Subcutaneous adipose tissue (tissue), 4 donors: Measurements from ENCODE around the gene AGTRAP. TPM values are rescaled to one million over a fixed set of nuclear protein-coding genes. Genes with fewer than 3 reads are reported as not detected.

ENCODE experiments used
- CTCF ChIP-seq: fragments of 450-650 bp; IDR thresholded peaks from one replicate; pipeline ENCODE4 v1.5.1; 2016; ENCODE audit warnings: low read depth, mild to moderate bottlenecking, control low read depth, antibody characterized with exemption, moderate library complexity
- total RNA-seq, 4 donors: library from RNA; depleted of rRNA; stranded (reverse); fragments of >200 nt; gene quantifications; one replicate each; pipeline ENCODE4 v1.1.0, GENCODE V29; 2016

AGTRAP gene
- total RNA-seq, 4 donors from 2014 or later, result 22.0 to 82.3 (median 58.3) TPM

- TF ChIP-seq CTCF, result no peak
These were observed 45.4 kb downstream of the AGTRAP start for GRCh38 chr1:11781297-11781696.

DNA sequence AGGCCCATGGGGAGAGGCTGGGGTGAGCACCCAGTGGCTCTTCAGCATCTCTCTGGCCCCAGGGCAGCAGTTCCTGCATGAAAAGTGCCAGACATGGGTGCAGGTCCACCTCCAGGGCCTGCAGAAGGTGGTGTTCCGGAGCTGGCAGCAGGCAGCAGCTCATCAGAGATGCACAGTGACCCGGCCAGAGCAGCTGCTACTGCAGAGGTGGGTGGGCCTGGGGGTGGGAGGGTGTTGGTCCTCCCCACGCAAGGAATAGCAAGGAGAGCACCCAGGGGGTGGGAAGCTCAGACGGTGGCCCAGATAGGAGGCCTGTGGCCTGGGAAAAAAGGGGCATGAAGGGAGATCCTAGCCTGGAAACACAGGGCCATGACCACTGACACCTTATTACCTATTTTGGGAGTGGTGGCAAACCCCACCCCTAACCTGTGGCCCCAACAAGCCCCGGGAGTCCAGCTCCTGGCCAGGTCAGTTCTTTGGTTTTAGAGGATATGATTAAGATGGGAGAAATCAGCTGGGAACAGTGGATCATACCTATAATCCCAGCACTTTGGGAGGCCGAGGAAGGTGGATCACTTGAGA lies 46.3 kb downstream of the AGTRAP start:
- no peak for TF ChIP-seq CTCF

DNA sequence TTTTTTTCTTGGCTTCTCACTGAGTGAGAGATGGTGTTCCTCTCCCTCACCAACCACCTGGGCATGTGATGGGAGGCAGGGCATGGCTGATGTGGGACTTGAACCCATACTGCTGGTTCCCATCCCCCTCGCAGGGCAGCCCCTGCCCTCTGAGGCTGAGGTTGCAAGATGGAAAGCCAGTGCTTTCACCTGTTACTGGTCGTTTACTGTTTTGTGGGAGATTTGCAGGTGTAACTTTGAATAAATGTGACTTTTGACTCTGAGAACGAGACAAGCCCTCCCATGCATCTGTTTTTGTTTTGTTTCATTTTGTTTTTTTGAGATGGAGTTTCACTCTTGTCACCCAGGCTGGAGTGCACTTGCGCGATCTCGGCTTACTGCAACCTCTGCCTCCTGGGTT lies 47.6 kb downstream of the AGTRAP start:
- no peak for TF ChIP-seq CTCF

DNA sequence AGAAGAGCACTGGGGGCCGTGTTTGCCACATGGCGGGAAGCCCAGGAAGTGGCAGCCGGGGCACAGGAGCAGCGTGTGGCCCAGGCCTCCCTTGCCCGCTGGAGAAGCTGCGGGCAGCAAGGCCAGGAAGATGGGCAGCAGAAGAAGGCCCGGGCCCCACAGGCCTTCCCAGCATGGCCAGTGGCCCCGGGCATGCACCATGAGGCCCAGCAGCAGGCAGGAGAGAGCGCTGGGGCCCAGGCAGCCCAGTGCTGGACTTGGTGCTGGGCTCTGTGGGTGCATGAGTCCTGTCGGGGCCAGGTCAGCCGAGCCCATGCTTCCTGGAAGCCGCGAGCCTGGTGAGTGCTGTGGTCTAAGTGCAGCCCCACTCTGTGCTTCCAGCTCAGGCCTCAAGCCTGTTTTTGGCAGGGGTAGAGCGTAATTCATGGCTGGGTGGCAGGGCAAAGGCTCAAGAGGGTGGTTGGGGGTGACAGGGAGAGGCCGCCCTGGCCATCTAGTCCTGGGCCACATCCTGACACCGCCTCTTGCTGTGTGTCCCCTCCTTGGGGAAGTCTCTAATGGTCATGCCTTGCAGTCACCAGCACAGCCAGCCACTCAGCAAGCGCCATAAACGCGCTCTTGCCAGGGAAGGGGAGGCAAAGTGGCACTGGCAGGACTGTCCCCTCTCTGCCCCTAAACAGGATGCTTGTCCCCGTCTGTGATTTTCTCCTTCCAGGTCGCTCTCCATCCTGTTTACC lies 48.5 kb downstream of the AGTRAP start:
- no peak for TF ChIP-seq CTCF

DNA sequence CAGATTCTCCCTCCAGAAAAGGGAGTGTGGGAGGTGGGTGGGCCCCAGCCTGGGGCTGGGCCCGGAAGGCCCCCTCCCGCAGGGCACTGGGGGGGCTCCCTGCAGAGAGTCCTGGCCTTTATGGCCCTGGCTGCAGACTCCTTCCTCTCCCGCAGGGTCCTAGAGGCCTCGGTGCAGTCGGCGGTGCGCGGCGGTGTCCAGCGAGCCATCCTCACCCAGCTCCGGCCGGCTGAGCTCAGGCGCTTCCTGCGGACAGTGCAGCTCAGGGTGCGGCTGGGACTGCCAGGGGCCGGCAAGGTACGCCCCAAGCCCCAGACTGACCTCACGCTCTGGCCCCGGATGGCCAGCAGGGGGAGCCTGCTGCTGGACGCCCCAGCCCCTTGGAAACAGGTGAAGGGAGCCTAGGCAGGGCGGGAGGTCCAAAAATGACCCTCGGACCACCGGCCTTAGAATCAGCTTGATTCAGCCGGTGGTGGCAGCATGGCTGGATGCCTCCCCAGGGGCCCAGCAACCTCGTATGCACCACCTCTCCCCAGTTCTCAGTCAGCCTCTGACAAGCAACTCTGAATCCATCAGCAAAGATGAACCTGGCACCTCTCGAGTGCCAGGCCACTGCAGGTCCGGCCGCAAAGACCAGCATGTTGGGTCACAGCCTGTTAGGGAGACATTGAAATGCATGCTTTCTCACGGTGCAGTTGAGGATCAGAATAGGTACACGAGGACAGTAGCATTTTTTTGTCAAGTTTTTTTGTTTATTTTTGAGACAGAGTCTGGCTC lies 49.2 kb downstream of the AGTRAP start:
- no peak for TF ChIP-seq CTCF

GRCh38 chr1:11786168-11786567 lies 50.2 kb downstream of the AGTRAP start:
- no peak for TF ChIP-seq CTCF

- no peak for TF ChIP-seq CTCF
These were observed 51.4 kb downstream of the AGTRAP start for GRCh38 chr1:11787251-11787803.
